ENCODE results near the gene FUS.

Gene FUS

DNA sequence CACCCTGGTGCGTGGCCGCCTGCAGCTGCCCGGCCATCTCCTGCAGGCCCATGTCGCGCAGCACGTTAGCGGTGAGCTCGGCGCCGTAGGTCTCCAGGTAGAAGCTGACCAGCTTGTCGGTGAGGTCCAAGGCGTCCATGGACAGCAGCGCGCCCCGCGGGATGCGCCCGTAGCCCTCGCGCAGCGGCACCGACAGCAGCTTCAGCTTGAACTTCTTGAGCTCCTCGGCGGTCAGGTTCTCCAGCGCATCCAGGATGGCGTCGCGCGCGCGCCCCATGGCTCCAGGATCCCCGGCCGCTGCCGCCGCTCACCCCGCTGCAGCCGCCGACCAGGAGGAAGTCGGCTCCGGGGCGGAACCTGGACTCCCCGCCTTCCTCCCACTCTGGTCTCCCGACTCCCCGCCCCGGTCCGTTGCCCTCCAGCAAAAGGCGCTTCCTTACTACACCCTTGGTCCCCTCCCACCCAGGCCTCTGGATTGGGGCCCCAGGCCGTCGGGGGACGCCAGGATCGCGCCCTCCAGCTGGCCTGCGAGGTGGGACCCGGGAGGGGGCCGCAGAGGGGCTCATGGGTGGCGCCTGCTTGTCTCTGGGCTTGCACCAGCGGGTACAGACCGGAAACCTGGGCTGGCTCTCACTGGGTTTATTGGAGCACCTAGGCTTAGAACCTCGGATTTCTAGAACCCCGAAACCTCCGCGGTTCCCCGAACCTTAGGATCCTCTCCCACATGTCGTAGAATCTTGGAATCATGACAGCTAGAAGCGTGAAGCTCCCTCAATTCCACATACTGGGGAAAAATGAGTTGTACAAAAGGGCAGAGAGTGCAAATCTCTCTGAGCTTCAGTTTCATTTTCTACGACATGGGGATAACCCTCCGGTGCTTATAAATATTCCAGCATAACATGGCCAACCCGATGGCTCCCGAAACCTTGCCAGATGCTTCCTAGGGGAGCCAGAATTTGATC lies 22.8 kb downstream of the FUS start, which contains the start of gene PYCARD:
Gene PYCARD (minus strand): TSS at position 347 of the 962 bp plus-strand sequence. CDS start 70 bp downstream, at position 277.
- DNase-seq (ENCODE audit: low spot score): peak; percentile 16

DNA sequence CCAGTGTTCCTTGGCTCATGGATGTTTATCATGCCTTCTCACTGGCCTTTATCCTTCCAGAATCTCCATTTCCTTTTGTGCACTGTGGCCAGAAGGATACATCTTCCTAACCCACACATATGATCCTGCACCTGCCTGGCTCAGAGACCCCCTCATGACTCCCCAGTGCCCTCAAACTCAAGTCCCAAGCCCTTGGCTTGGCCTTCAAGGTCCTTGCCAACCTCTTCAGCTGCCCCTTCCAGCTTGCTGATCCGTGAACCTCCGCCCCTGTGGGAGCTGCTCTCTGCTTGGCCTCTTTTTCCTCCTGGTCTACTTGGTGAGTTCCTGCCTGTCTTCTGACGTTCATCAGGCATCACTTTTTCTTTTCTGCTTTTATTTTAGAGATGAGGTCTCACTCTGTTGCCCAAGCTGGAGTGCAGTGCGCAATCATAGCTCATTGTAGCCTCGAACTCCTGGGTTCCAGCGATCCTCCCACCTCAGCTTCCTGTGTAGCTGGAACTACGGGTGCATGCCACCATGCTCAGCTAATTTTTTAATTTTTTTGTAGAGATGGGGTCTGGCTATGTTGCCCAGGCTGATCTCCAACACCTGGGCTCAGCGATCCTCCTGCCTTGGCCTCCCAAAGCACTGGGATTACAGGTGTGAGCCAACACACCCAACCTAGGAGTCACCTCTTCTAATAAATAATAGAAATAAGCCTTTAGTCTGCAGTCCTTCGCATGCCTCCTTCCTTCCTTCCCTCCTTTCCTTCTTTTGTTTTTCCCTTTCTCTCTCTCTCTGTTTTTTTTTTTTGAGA lies 25.1 kb downstream of the FUS start:
- DNase-seq (ENCODE audit: low spot score): no peak

DNA sequence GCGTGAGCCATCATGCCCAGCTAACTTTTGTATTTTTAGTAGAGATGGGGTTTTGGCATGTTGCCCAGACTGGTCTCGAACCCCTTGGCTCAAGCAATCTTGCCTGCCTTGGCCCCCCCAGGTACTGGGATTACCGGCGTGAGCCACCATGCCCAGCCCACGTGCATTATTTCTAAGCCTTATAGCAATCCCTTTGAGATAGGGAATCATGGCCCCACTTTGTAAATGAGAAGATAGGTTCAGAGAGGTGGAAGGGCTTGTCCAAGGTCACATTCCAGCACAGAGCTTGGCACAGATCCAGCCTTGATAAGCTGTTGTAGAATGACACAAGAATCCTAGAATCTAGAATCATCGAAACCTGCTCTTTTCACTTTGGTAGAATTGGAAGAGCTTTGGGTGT lies 26.8 kb downstream of the FUS start:
- no peak for DNase-seq (ENCODE audit: low spot score)

DNA sequence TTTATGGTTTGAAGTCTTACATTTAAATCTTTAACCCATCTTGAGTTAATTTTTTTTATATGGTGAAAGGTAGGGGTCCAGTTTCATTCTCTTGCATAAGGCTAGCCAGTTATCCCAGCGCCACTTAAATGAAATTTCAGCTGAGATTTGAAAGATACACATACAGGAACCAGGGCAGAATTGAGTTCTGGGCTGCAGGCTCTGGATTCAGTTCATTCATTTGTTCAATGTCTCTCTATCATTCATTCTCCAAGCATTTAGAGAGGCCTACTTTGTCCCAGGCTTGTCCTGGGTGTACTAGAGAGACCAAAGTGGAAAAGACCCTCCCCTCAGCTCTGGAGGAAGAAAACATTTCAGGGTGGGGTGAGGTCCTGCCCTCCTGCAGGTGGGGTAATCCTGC lies 33.4 kb downstream of the FUS start:
- no peak for DNase-seq (ENCODE audit: low spot score)

DNA sequence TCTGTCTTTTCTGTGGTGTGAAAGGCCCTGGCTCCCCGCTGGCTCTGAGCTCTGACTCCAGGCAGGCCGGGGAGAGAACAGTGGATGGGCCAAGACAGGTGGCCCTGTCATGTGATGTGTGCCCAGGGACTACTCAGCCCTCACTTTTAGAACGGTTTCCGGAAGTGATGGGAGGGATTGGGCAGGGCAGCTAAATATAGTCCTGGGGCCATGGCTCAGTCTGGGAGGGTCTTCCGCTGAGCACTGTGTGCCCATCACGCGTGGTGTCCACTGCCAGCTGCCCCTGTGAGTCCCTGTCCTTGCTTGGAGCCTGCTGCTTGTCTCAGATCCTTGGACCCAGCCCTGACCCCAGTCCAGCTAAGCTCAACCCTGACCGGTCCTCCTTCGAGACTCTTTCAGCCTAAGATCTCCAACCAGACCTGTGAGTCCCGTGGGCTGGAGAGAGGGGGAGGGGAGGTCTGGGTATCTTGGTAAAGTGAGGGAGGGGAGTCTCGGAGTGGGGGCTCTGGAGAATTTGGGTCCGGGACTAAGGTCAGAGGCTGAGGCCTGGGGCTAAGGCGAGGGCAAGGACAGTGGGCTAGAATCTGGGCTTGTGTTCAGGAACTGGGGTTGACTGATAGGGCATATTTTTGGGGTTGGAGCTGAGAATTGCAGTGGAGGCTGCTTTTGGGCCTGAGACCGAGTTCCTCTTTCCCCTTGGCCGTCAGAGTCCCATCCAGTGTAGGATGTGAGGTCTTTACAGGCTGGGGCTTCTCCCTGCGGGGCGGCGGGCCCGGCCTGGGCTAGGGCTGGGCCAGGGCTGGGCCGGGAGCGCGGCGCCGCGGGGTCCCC lies 34.2 kb downstream of the FUS start, which contains the start of gene TRIM72:
Gene TRIM72 (plus strand): TSS at position 243 of the 831 bp plus-strand sequence. CDS start 620 bp downstream, outside the sequence.
- DNase-seq (ENCODE audit: low spot score): no peak

DNA sequence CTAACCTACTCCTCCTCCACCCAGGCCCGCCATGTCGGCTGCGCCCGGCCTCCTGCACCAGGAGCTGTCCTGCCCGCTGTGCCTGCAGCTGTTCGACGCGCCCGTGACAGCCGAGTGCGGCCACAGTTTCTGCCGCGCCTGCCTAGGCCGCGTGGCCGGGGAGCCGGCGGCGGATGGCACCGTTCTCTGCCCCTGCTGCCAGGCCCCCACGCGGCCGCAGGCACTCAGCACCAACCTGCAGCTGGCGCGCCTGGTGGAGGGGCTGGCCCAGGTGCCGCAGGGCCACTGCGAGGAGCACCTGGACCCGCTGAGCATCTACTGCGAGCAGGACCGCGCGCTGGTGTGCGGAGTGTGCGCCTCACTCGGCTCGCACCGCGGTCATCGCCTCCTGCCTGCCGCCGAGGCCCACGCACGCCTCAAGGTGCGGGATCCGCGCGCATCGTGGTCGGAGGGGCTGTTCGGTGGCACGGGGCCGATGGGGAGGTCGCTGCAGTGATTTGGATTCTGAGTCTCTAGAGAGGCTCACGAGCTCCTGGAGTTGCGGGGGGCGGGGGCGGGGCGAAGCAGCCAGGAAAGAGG lies 34.9 kb downstream of the FUS start:
- DNase-seq (ENCODE audit: low spot score): no peak

DNA sequence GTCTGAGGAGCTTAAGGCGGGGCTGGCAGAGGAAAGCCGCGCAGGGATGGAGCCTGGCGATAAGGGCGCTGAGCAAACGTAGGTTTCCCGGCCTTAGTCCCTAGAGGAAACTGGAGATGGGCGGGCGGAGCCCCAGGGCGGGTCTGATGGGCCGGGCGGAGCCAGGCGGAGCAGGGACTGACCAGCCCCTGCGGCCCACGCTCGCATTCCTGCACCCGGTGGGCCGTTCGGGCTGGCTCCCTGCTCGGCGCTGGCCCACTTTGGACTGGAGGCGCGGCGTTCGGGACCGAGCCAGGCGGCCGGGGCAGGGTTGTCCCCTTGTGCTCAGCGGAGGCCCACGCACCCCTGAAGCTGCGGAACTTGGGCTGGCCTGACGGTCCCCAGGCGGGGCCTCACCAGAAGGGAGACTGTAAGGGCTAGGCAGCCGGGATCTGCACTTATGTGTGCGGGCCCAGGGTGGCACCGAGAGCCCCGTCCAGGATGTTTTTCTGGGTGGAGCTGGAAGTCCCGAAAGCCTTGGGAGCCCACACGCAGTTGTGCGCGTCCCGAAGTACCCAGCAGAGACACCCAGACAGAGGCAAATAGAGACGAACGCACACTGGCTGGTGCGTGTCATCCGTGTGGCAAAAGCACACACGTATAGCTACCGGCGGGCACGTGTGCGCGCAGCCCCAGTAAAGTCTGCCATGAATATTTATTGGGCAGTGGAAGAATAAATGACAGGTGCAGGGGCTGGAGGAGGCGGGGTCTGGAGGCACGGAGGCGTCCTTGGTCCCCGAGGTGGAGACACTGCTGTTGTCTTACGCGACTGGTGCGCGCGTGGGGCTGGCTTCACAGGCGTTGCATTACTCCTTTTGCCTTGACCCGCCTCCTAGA lies 35.6 kb downstream of the FUS start:
- DNase-seq (ENCODE audit: low spot score): peak; percentile 64

DNA sequence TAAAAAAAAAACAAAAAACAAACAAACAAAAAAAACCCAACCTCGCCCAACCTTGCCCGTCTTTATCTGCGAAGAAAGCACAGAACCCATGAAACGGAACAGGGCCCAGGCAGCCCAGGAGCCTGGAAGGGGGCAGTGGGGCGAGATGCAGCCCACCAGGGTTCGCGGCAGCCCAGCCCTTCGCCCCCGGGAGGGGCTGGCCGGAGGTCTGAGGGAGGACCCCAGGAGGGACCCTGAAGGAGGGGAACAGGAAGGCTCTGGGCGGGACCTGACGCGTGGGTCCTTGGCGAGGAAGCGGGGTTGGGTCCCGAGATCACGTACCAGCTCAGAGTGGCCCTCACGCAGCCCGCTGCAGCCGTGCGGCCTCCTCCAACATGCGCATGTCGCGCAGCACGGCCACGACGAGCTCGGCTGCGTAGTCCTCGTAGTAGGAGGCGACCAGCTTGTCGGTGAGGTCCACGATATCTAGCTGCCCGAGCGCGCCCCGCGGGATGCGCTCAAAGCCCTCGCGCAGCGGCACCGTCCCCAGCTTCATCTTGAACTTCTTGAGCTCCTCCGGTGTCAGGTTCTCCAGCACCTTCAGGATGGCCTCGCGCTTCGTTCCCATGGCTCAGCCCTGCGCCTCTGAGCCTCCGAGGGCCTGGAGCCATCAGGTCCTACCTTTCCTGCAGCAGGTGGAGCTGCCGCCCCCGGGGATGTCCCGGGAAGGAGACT lies 36.6 kb downstream of the FUS start, which contains the start of gene PYDC1:
Gene PYDC1 (minus strand): TSS at position 714 of the 714 bp plus-strand sequence. CDS start 107 bp downstream, at position 607.
- DNase-seq (ENCODE audit: low spot score): no peak

DNA sequence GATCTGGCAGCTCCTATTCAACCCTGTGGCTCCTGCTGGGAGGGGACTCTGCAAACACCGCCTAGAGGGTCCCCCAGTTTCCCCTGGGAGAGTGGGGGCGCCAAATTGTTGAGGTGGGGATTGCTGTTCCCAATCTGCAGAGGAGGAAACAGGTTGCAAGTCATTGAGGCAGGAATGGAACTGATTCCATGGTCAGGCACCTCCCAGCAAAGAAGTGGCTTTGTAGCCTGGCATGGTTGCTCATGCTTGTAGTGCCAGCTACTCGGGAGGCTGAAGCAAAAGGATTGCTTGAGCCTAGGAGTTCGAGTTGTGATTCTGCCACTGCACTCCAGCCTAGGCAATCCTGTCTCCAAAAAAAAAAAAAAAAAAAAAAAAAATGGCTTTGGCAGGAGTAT lies 37.2 kb downstream of the FUS start:
- DNase-seq (ENCODE audit: low spot score): no peak

DNA sequence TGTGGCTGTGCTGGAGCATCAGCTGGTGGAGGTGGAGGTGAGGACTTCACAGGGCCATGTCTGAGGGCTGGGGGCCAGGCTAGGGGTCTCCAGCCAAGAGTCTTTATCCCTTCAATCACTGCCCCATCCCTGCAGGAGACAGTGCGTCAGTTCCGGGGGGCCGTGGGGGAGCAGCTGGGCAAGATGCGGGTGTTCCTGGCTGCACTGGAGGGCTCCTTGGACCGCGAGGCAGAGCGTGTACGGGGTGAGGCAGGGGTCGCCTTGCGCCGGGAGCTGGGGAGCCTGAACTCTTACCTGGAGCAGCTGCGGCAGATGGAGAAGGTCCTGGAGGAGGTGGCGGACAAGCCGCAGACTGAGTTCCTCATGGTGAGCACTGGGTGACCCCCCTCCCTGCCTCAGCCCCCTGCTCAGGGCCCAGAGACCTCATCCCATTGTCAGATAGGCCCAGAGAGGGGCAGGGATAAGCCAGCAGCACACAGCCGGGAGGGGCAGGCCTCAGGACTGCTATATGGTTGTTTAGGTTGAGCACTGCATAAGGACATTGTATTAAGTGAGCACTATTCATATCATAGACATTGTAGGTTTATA lies 39.3 kb downstream of the FUS start:
- no peak for DNase-seq (ENCODE audit: low spot score)

DNA sequence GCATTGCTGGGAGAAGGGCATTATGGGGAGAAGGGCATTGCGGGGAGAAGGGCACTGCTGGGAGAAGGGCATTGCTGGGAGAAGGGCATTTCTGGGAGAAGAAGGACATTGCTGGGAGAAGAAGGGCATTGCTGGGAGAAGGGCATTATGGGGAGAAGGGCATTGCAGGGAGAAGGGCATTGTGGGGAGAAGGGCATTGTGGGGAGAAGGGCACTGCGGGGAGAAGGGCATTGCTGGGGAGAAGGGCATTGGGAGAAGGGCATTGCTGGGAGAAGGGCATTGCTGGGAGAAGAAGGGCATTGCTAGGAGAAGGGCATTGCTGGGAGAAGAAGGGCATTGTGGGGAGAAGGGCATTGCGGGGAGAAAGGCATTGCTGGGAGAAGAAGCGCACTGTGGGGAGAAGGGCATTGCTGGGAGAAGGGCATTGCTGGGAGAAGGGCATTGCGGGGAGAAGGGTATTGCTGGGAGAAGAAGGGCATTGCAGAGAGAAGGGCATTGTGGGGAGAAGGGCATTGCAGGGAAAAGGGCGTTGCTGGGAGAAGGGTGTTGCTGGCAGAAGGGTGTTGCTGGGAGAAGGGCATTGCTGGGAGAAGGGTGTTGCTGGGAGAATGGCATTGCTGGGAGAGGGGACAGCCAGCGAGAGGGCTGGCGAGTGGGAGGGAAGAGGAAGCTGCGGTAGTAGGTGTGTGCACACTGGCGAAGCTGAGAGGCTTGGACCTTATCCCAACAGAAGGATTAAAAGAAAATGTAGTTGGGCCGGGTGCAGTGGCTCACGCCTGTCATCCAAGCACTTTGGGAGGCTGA lies 41.6 kb downstream of the FUS start:
- no peak for DNase-seq (ENCODE audit: low spot score)

DNA sequence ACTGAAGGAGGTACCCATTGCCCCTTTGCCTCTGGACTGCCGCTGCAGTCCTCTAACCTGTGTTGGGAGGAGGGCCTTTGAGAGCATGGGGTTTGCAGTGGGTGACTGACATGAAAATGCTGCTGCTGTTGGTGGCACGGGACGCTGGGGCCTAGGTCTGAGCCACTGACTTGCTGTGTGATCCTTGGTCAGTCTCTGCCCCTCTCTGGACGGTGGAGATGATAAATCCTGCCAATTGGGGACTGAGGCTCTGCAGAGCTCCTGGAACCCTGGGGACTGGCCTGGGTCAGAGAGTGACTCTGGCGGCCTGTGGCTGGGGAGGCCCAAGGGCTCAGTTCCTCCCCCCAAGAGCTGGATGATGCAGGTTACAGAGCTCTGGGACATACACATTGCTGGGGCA lies 43.1 kb downstream of the FUS start:
- no peak for DNase-seq (ENCODE audit: low spot score)

DNA sequence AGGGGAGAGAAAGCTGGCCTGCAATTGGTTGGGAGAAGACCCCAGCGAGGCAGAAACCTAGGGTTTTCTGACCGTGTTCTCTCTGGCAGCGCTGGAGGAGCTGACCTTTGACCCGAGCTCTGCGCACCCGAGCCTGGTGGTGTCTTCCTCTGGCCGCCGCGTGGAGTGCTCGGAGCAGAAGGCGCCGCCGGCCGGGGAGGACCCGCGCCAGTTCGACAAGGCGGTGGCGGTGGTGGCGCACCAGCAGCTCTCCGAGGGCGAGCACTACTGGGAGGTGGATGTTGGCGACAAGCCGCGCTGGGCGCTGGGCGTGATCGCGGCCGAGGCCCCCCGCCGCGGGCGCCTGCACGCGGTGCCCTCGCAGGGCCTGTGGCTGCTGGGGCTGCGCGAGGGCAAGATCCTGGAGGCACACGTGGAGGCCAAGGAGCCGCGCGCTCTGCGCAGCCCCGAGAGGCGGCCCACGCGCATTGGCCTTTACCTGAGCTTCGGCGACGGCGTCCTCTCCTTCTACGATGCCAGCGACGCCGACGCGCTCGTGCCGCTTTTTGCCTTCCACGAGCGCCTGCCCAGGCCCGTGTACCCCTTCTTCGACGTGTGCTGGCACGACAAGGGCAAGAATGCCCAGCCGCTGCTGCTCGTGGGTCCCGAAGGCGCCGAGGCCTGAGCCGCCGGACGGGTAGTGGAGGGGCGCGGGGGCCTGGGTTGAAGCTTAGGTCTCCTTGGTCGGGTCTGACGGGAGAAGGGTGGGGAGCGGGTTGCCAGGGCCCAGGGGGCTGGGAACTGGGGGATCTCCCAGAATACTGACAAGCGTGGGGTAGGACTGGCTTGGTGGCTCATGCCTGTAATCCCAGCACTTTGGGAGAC lies 44.4 kb downstream of the FUS start:
- no peak for DNase-seq (ENCODE audit: low spot score)

DNA sequence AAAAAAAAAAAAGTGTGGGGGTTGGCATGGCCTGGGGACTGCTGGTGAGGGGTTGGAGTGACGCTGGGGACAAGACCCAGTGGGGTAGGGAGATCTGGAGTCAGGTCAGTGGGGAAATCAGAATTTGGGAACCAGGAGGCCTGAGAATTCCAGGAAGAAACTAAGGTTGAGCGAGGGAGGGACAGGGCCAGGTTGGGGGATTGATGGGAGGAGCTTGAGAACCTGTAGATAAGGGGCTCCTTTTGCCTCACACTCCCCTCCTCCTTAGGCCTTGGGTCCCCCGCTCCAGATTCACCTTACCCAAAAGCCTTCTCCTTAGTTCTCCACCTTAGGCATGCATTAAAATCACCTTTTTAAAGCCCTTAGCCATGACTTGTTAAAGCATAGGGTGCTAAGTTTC lies 45.3 kb downstream of the FUS start:
- no peak for DNase-seq (ENCODE audit: low spot score)

DNA sequence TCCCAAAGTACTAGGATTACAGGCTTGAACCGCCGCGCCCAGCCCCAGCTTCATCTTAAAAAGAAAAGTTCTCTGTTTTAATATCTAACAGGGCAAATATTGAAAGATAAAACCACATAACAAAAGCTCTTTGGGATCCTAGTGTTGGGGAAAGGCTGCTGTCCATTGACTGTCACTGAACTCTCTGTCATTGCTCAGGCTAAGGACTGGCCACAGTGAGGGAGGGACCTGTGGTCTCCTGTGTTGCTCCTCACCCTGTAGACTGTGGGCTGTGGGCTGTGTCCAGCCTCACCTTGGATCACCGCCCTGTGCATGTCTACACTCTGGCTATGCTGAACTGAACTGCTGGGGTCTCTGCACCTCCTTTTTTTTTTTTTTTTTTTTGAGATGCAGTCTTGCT lies 48.3 kb downstream of the FUS start:
- no peak for DNase-seq (ENCODE audit: low spot score)

DNA sequence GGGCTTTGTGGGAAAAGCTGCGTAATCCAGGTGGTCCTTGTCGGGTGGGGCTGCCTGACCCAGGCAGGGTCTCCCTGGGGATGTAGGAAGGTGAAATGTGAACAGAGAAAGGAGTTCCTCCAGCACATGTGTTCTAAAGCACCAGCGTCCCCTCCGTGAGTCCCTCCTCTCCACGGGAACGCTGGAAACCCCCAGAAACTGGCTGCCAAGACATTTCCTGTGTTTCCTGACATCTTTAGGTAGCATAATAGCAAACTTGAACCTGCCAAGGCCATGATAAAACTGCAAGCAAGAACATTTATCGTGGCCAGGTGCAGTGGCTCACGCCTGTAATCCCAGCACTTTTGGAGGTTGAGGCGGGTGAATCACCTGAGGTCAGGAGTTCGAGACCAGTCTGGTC lies 49.6 kb downstream of the FUS start:
- no peak for DNase-seq (ENCODE audit: low spot score)

DNA sequence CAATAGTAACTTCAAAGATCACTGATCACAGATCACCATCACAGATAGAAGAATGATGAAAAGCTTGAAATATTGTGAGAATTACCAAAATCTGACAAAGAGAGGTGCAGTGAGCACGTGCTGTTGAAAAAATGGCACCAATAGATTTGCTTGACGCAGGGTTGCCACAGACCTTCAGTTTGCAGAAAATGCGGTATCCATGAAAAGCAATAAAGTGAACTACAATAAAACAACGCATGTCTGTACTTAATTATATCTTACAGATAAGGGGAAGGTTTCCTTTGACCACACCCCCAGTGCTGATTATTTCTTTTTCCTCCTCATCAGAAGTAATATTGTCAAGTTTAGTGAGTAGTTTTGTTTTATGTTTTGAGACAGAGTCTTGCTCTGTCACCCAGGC lies 58.1 kb downstream of the FUS start:
- DNase-seq (ENCODE audit: low spot score): no peak

Measured in SW480 (cell line).